Endothelial cell of umbilical vein (primary cell): ENCODE results near the gene POLA1. TPM values are rescaled to one million over a fixed set of nuclear protein-coding genes. Genes with fewer than 3 reads are reported as not detected.
A peak's percentile ranks its signal among the peaks of the same experiment; 100 is the strongest.

Experiments
- BruUV-seq: library from RNA; stranded (reverse); fragments of 400-500 nt; replicated peaks from 2 replicates; lab custom pipeline; 2021; lab: Mats Ljungman, UMichigan
- CTCF ChIA-PET: fragments of 300-600, 350-600 bp; sonication (Branson Sonifier 250); formaldehyde crosslinking; loops from one replicate; lab custom pipeline; 2021; ENCODE audit warnings: antibody characterized with exemption, inconsistent platforms; lab: Charles Lee
- POLR2A ChIA-PET: fragments of 300-600, 350-600 bp; sonication (Branson Sonifier 250); formaldehyde crosslinking; loops from one replicate; lab custom pipeline; 2021; ENCODE audit warnings: antibody characterized with exemption, inconsistent platforms; lab: Charles Lee
- DNase-seq: peaks from one replicate; pipeline ENCODE4 v3.0.0-alpha.2; 2011; ENCODE audit warnings: low read depth, low spot score
- FAIRE-seq: peaks from 2 replicates; lab custom pipeline; 2011; peaks lifted over from hg19 to GRCh38; lab: Jason Lieb, UNC
- H2AFZ ChIP-seq: 2 replicates; pipeline ENCODE4 v1.6.0; 2012; ENCODE audit warnings: low read depth, low read length, control low read depth, inconsistent platforms
- H3K27ac ChIP-seq: 2 replicates; pipeline ENCODE4 v1.5.1; 2011; ENCODE audit warnings: low read depth, mild to moderate bottlenecking, control low read depth, low read length, moderate library complexity; ENCODE audit not compliant: insufficient read depth
- H3K27me3 ChIP-seq, 2 experiments: 2 replicates each; pipeline versions ENCODE4 v1.6.0 to v1.6.1; 2011; ENCODE audit warnings: low read length in 2 of 2, mixed read lengths in 1 of 2; ENCODE audit not compliant: control insufficient read depth in 2 of 2, insufficient read depth in 2 of 2
- H3K36me3 ChIP-seq, 2 experiments: 2 replicates in 1 of 2; 3 replicates in 1 of 2; pipeline ENCODE4 v1.5.1; 2011; ENCODE audit warnings: low read length in 2 of 2, mild to moderate bottlenecking in 1 of 2, moderate library complexity in 1 of 2; ENCODE audit not compliant: control insufficient read depth in 2 of 2, insufficient read depth in 2 of 2; ENCODE audit errors: extremely low read depth in 1 of 2
- H3K4me1 ChIP-seq: 3 replicates; pipeline ENCODE4 v1.5.1; 2011; ENCODE audit warnings: mild to moderate bottlenecking, low read length; ENCODE audit not compliant: control insufficient read depth, insufficient read depth; ENCODE audit errors: extremely low read depth
- H3K4me2 ChIP-seq: 2 replicates; pipeline ENCODE4 v1.6.1; 2011; ENCODE audit warnings: low read length, control low read depth, mixed read lengths; ENCODE audit not compliant: insufficient read depth
- H3K4me3 ChIP-seq, 3 experiments: fragments of 200-600 bp in 1 of 3; sonication (generic), shearing (Covaris generic) in 1 of 3; replicated peaks in 1 of 3; 2 replicates each; pipeline ENCODE4 v1.5.1; 2011 to 2016; ENCODE audit warnings: control low read depth in 3 of 3, low read length in 3 of 3, mild to moderate bottlenecking in 2 of 3, inconsistent platforms in 1 of 3, low read depth in 1 of 3, moderate library complexity in 1 of 3; ENCODE audit not compliant: insufficient read depth in 1 of 3
- H3K79me2 ChIP-seq: 2 replicates; pipeline ENCODE4 v1.6.0; 2012; ENCODE audit warnings: low read length, inconsistent platforms; ENCODE audit not compliant: control insufficient read depth, insufficient read depth
- H3K9ac ChIP-seq: replicated peaks from 2 replicates; pipeline ENCODE3; 2011; ENCODE audit warnings: low read length, control low read depth; ENCODE audit not compliant: insufficient read depth; ENCODE audit errors: extremely low read depth
- H3K9me1 ChIP-seq: replicated peaks from 3 replicates; pipeline ENCODE4 v1.6.0; 2011; ENCODE audit warnings: mild to moderate bottlenecking, low read length; ENCODE audit not compliant: control insufficient read depth, insufficient read depth; ENCODE audit errors: extremely low read depth
- H3K9me3 ChIP-seq: replicated peaks from 2 replicates; pipeline ENCODE4 v1.5.1; 2012; ENCODE audit warnings: low read length, inconsistent platforms; ENCODE audit not compliant: control insufficient read depth, insufficient read depth
- H4K20me1 ChIP-seq: replicated peaks from 2 replicates; pipeline ENCODE3; 2011; ENCODE audit warnings: mild to moderate bottlenecking, low read length; ENCODE audit not compliant: control insufficient read depth, insufficient read depth; ENCODE audit errors: extremely low read depth
- EZH2 ChIP-seq: IDR thresholded peaks from 2 replicates; pipeline ENCODE4 v1.6.1; 2012; ENCODE audit warnings: borderline replicate concordance, low read depth, mild to moderate bottlenecking, moderate library complexity, low read length, inconsistent platforms; ENCODE audit not compliant: severe bottlenecking
- FOS ChIP-seq: IDR thresholded peaks from 2 replicates; pipeline ENCODE4 v1.6.1; 2011; ENCODE audit warnings: mild to moderate bottlenecking, low read length, moderate library complexity, borderline replicate concordance; ENCODE audit not compliant: insufficient read depth
- GATA2 ChIP-seq: IDR thresholded peaks from 2 replicates; pipeline ENCODE4 v1.7.0; 2011; ENCODE audit warnings: low read depth, mild to moderate bottlenecking, moderate library complexity, mixed read lengths, low read length; ENCODE audit not compliant: insufficient read length, insufficient read depth
- JUN ChIP-seq: IDR thresholded peaks from 2 replicates; pipeline ENCODE4 v1.6.1; 2011; ENCODE audit warnings: borderline replicate concordance, low read depth; ENCODE audit not compliant: insufficient read length, insufficient read depth
- MAX ChIP-seq: IDR thresholded peaks from 2 replicates; pipeline ENCODE4 v1.6.1; 2011; ENCODE audit not compliant: insufficient read depth, insufficient read length
- MYC ChIP-seq: IDR thresholded peaks from one replicate; pipeline ENCODE4 v1.6.1; 2011; ENCODE audit warnings: mild to moderate bottlenecking, low read depth, low read length
- POLR2AphosphoS5 ChIP-seq: IDR thresholded peaks from 2 replicates; pipeline ENCODE4 v1.6.1; 2012; ENCODE audit warnings: low read depth, mild to moderate bottlenecking, control low read depth, low read length, moderate library complexity; ENCODE audit not compliant: insufficient read depth
- dilution Hi-C: fragments of 300-500 bp; cut with MboI; formaldehyde crosslinking; loops from one replicate; pipeline ENCODE4 v1.15.0; 2019; ENCODE audit warnings: low sequenced_read_pairs; ENCODE audit not compliant: extremely low pct_ligation_motif_present
- intact Hi-C: fragments of 100-400 bp; cut with micrococcal nuclease; formaldehyde crosslinking; loops from one replicate; pipeline ENCODE4 v1.10.0; 2022
- polyA plus RNA-seq, 4 experiments: library from polyadenylated mRNA; depleted of rRNA in 3 of 4; stranded (reverse) in 3 of 4; unstranded in 1 of 4; fragments of >200 nt; gene quantifications; 2 replicates each; pipeline versions ENCODE4 v1.2.1 to v1.2.3, GENCODE V29; 2011 to 2012; ENCODE audit warnings: missing spikeins in 1 of 4
- total RNA-seq: library from RNA; stranded (reverse); gene quantifications from 2 replicates; pipeline ENCODE4 v1.2.3, GENCODE V29; 2021
- TF ChIP-seq, protein P1 (sequence below), 2 donors: IDR thresholded peaks; 1 replicate in 1 of 2; 2 replicates in 1 of 2; pipeline ENCODE4 v1.5.1; 2011; ENCODE audit warnings: low read length in 2 of 2, mild to moderate bottlenecking in 2 of 2, moderate library complexity in 2 of 2, control low read depth in 1 of 2, inconsistent platforms in 1 of 2, low read depth in 1 of 2; ENCODE audit not compliant: insufficient read depth in 1 of 2; ENCODE audit errors: extremely low read depth in 1 of 2

POLA1 gene
- total and polyA plus RNA-seq, 2 donors (not counting 3 experiments of a cell fraction or from before 2014, with no cell fraction given) = 1.8 to 18.6 TPM

DNA sequence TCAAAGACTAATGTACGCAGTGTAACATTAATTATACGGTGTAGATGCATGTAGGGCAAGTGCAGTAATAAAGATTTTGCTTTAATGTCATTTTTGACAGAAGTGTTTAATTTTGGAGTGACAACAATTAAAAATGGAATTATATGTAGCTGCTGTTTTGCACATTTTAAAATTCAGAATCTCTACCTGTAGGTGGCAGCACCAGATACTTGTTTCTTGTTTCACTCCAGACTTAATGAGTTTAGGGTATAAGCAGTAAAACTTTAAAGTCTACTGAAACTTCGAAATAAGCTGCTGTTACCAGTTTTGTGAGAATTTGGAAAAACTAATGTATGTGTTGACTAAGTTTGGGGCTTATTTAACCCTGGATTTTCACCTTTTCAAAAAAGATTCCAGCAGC, 144.9 kb downstream of the POLA1 start:
- Histone ChIP-seq H3K9me3 (no peaks in the 10 kb centered on the region), H3K27ac (no peak overlapping the region), H3K4me2 (no peak overlapping the region), H3K79me2 (no peaks in the 10 kb centered on the region), H3K9me1 (no peaks in the 10 kb centered on the region), H3K4me3 (no peak overlapping the region), H3K4me1 (no peaks in the 10 kb centered on the region), H3K9ac (no peak overlapping the region), H3K27me3 (no peaks in the 10 kb centered on the region), H2AFZ (no peak overlapping the region), H3K36me3 (no peaks in the 10 kb centered on the region), H4K20me1 (no peaks in the 10 kb centered on the region)
- DNase-seq (peak; percentile 42), FAIRE-seq (peak; percentile 88)
- intact Hi-C loops = loop anchor here (1.0 kb wide), 2 partner anchors 182 to 306 kb away; no protein-coding TSS in a partner anchor
- POLR2A ChIA-PET = no interaction called here
- CTCF ChIA-PET = interaction anchor here (0.6 to 4.3 kb wide), 40 partner anchors 8 to 443 kb away, joined by 3 to 83 read pairs (median 4); partner anchors contain the start of gene ARX
- dilution Hi-C loops = no loop called here
- BruUV-seq = no TSS peak
- TF ChIP-seq, protein P1, sequence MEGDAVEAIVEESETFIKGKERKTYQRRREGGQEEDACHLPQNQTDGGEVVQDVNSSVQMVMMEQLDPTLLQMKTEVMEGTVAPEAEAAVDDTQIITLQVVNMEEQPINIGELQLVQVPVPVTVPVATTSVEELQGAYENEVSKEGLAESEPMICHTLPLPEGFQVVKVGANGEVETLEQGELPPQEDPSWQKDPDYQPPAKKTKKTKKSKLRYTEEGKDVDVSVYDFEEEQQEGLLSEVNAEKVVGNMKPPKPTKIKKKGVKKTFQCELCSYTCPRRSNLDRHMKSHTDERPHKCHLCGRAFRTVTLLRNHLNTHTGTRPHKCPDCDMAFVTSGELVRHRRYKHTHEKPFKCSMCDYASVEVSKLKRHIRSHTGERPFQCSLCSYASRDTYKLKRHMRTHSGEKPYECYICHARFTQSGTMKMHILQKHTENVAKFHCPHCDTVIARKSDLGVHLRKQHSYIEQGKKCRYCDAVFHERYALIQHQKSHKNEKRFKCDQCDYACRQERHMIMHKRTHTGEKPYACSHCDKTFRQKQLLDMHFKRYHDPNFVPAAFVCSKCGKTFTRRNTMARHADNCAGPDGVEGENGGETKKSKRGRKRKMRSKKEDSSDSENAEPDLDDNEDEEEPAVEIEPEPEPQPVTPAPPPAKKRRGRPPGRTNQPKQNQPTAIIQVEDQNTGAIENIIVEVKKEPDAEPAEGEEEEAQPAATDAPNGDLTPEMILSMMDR (IDR thresholded peaks at IDR 0.05; ENCODE audit: extremely low read depth in 1 of 2, insufficient read depth in 1 of 2, low read depth in 1 of 2, low read length in 2 of 2) = peak in 1 of 2 donors; percentile 21
- TF ChIP-seq GATA2 = no peak

- H3K36me3 ChIP-seq = no peaks in the 10 kb centered on the region
- POLR2A ChIA-PET = no interaction called here
- intact Hi-C loops (no loop called here), dilution Hi-C loops (no loop called here)
- H3K9me1 ChIP-seq = no peaks in the 10 kb centered on the region
- H3K4me1 ChIP-seq = no peaks in the 10 kb centered on the region
- FAIRE-seq (no peak), DNase-seq (no peak)
- no peaks in the 10 kb centered on the region for H4K20me1 ChIP-seq
- no peak overlapping the region for H2AFZ ChIP-seq
- CTCF ChIA-PET = interaction anchor here (0.8 to 4.3 kb wide), 28 partner anchors 8 to 444 kb away, joined by 3 to 83 read pairs (median 4); no protein-coding TSS in a partner anchor
- no peak overlapping the region for H3K4me2 ChIP-seq
- H3K9ac ChIP-seq = no peak overlapping the region
- H3K27me3 ChIP-seq = no peaks in the 10 kb centered on the region
- no peak overlapping the region for H3K4me3 ChIP-seq
- TF ChIP-seq JUN = no peak
- TF ChIP-seq FOS = no peak
- TF ChIP-seq, protein P1 (IDR thresholded peaks at IDR 0.05; ENCODE audit: extremely low read depth in 1 of 2, insufficient read depth in 1 of 2, low read depth in 1 of 2, low read length in 2 of 2) = no peak
- TF ChIP-seq EZH2 = no peak
- no peak for TF ChIP-seq POLR2AphosphoS5
- no peak for TF ChIP-seq MAX
- no peak for TF ChIP-seq GATA2
- TF ChIP-seq MYC = no peak
- no peak overlapping the region for H3K27ac ChIP-seq
- no peaks in the 10 kb centered on the region for H3K79me2 ChIP-seq
- no TSS peak for BruUV-seq
- no peaks in the 10 kb centered on the region for H3K9me3 ChIP-seq
Measured at GRCh38 chrX:24839331-24839730, 145.6 kb downstream of the POLA1 start.
